ENCODE measurements around the gene COL6A3.
"Not testable (repeated sequence)": the region's sequence is repeated elsewhere in the genome, so short reads cannot be mapped to it uniquely, and the experiment has no call there.

COL6A3 gene

GRCh38 chr2:237371856-237372255, 42.1 kb downstream of the COL6A3 start:
- no peak for DNase-seq

- no peak for DNase-seq
Measured at GRCh38 chr2:237365671-237366070, 48.3 kb downstream of the COL6A3 start.

- DNase-seq, result no peak
Measured at GRCh38 chr2:237364655-237365054, 49.3 kb downstream of the COL6A3 start.

GRCh38 chr2:237361194-237362004, 52.6 kb downstream of the COL6A3 start:
- no peak for DNase-seq

GRCh38 chr2:237359894-237360780, 53.8 kb downstream of the COL6A3 start:
- no peak for DNase-seq

- DNase-seq, result no peak
Measured at GRCh38 chr2:237359518-237359840, 54.5 kb downstream of the COL6A3 start.

GRCh38 chr2:237358721-237359517, 55.0 kb downstream of the COL6A3 start:
- DNase-seq, result no peak

- DNase-seq, result no peak
Measured at GRCh38 chr2:237355701-237356100, 58.3 kb downstream of the COL6A3 start.

- no peak for DNase-seq
Measured at GRCh38 chr2:237354892-237355291, 59.1 kb downstream of the COL6A3 start.

GRCh38 chr2:237354172-237354571, 59.8 kb downstream of the COL6A3 start:
- DNase-seq, result not testable (repeated sequence)

- DNase-seq, result no peak
Measured at GRCh38 chr2:237353215-237353614, 60.7 kb downstream of the COL6A3 start.

- no peak for DNase-seq
Measured at GRCh38 chr2:237352279-237352845, 61.6 kb downstream of the COL6A3 start.

GRCh38 chr2:237351796-237352195, 62.2 kb downstream of the COL6A3 start:
- no peak for DNase-seq

GRCh38 chr2:237351046-237351445, 62.9 kb downstream of the COL6A3 start:
- no peak for DNase-seq

GRCh38 chr2:237350597-237350996, 63.4 kb downstream of the COL6A3 start:
- DNase-seq, result no peak

- no peak for DNase-seq
Measured at GRCh38 chr2:237350070-237350469, 63.9 kb downstream of the COL6A3 start.

- DNase-seq, result no peak
Measured at GRCh38 chr2:237348281-237348865, 65.6 kb downstream of the COL6A3 start.

- DNase-seq, result no peak
Measured at GRCh38 chr2:237345891-237346640, 67.9 kb downstream of the COL6A3 start.

- no peak for DNase-seq
Measured at GRCh38 chr2:237345411-237345810, 68.6 kb downstream of the COL6A3 start.

- DNase-seq, result no peak
Measured at GRCh38 chr2:237344942-237345341, 69.0 kb downstream of the COL6A3 start.

GRCh38 chr2:237343993-237344392, 70.0 kb downstream of the COL6A3 start:
- DNase-seq, result no peak

GRCh38 chr2:237341872-237342271, 72.1 kb downstream of the COL6A3 start:
- no peak for DNase-seq

Measured in GOT3 (cell line).